HFF-Myc (cell line): ENCODE measurements around the gene PSAT1.
"Not testable (repeated sequence)": the region's sequence is repeated elsewhere in the genome, so short reads cannot be mapped to it uniquely, and the experiment has no call there.

ENCODE experiments used
- DNase-seq: peaks from one replicate; pipeline ENCODE4 v3.0.0-alpha.2; 2011; ENCODE audit warnings: low read depth; ENCODE audit errors: extremely low read depth
- H3K4me3 ChIP-seq: replicated peaks from 2 replicates; pipeline ENCODE4 v1.5.1; 2011; ENCODE audit warnings: low read depth, mild to moderate bottlenecking, control low read depth, low read length
- CTCF ChIP-seq: IDR thresholded peaks from 2 replicates; pipeline ENCODE4 v1.5.1; 2012; ENCODE audit warnings: mild to moderate bottlenecking, low read depth, low read length, control low read depth; ENCODE audit errors: missing control alignments

PSAT1 gene

GRCh38 chr9:78280982-78281668 is 15.8 kb upstream of the PSAT1 start:
- TF ChIP-seq CTCF, result no peak
- no peak overlapping the region for H3K4me3 ChIP-seq
- no peak for DNase-seq

GRCh38 chr9:78284181-78284580 is 12.7 kb upstream of the PSAT1 start:
- H3K4me3 ChIP-seq, DNase-seq: not testable (repeated sequence)

- no peak overlapping the region for H3K4me3 ChIP-seq
- DNase-seq, result no peak
- no peak for TF ChIP-seq CTCF
These were observed 10.8 kb upstream of the PSAT1 start for GRCh38 chr9:78286125-78286524.

- no peak overlapping the region for H3K4me3 ChIP-seq
- DNase-seq, result no peak
- no peak for TF ChIP-seq CTCF
These were observed 10.0 kb upstream of the PSAT1 start for GRCh38 chr9:78286946-78287388.

GRCh38 chr9:78288214-78288892 is 8.6 kb upstream of the PSAT1 start:
- DNase-seq, result no peak
- no peak overlapping the region for H3K4me3 ChIP-seq
- no peak for TF ChIP-seq CTCF

GRCh38 chr9:78289474-78289873 is 7.5 kb upstream of the PSAT1 start:
- no peak overlapping the region for H3K4me3 ChIP-seq
- no peak for TF ChIP-seq CTCF
- DNase-seq, result no peak

GRCh38 chr9:78291240-78291925 is 5.5 kb upstream of the PSAT1 start:
- no peak for TF ChIP-seq CTCF
- no peak overlapping the region for H3K4me3 ChIP-seq
- no peak for DNase-seq
